Adrenal gland (tissue), 5 donors: ENCODE data around the gene PLPP7.

Source experiments
- POLR2A ChIP-seq, 2 donors: fragments of 450-650 bp; IDR thresholded peaks; one replicate each; pipeline ENCODE4 v1.6.1; 2017; ENCODE audit warnings: antibody characterized with exemption in 2 of 2, mild to moderate bottlenecking in 2 of 2, moderate library complexity in 1 of 2
- TF ChIP-seq, protein P1 (sequence below), 6 experiments: fragments of 450-650 bp in 4 of 6; fragments of 200-600 bp in 2 of 6; sonication (generic) in 1 of 6; IDR thresholded peaks; 1 replicate in 5 of 6; 2 replicates in 1 of 6; pipeline versions ENCODE4 v1.5.1 to v1.8.0; 2016 to 2021; ENCODE audit warnings: antibody characterized with exemption in 6 of 6, mild to moderate bottlenecking in 2 of 6, moderate library complexity in 1 of 6
- donor health status: DM: no; HTN: no; CAD: no.

GRCh38 chr9:131262327-131263032 lies 27.0 kb upstream of the PLPP7 start:
- TF ChIP-seq POLR2A (IDR thresholded peaks at IDR 0.05) = no peak
- TF ChIP-seq, protein P1, sequence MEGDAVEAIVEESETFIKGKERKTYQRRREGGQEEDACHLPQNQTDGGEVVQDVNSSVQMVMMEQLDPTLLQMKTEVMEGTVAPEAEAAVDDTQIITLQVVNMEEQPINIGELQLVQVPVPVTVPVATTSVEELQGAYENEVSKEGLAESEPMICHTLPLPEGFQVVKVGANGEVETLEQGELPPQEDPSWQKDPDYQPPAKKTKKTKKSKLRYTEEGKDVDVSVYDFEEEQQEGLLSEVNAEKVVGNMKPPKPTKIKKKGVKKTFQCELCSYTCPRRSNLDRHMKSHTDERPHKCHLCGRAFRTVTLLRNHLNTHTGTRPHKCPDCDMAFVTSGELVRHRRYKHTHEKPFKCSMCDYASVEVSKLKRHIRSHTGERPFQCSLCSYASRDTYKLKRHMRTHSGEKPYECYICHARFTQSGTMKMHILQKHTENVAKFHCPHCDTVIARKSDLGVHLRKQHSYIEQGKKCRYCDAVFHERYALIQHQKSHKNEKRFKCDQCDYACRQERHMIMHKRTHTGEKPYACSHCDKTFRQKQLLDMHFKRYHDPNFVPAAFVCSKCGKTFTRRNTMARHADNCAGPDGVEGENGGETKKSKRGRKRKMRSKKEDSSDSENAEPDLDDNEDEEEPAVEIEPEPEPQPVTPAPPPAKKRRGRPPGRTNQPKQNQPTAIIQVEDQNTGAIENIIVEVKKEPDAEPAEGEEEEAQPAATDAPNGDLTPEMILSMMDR (IDR thresholded peaks at IDR 0.05) = no peak
